ENCODE data around the gene IPCEF1.
"Not testable (repeated sequence)": the region's sequence is repeated elsewhere in the genome, so short reads cannot be mapped to it uniquely, and the experiment has no call there.

The IPCEF1 gene

GRCh38 chr6:154329350-154330170, 27.0 kb downstream of the IPCEF1 start:
- FAIRE-seq, result no peak

- not testable (repeated sequence) for FAIRE-seq
Observed at GRCh38 chr6:154327313-154327712, 29.3 kb downstream of the IPCEF1 start.

GRCh38 chr6:154325142-154325541, 31.5 kb downstream of the IPCEF1 start:
- FAIRE-seq, result no peak

- no peak for FAIRE-seq
Observed at GRCh38 chr6:154320181-154320580, 36.4 kb downstream of the IPCEF1 start.

- FAIRE-seq, result no peak
Observed at GRCh38 chr6:154319231-154319858, 37.3 kb downstream of the IPCEF1 start.

- FAIRE-seq, result peak; percentile 82
Observed at GRCh38 chr6:154318721-154319120, 37.9 kb downstream of the IPCEF1 start.

GRCh38 chr6:154316131-154316530, 40.5 kb downstream of the IPCEF1 start:
- no peak for FAIRE-seq

- FAIRE-seq, result no peak
Observed at GRCh38 chr6:154314084-154314483, 42.5 kb downstream of the IPCEF1 start.

GRCh38 chr6:154308986-154309385, 47.6 kb downstream of the IPCEF1 start:
- FAIRE-seq, result no peak

- no peak for FAIRE-seq
Observed at GRCh38 chr6:154307696-154308425, 48.7 kb downstream of the IPCEF1 start.

- FAIRE-seq, result not testable (repeated sequence)
Observed at GRCh38 chr6:154307147-154307546, 49.5 kb downstream of the IPCEF1 start.

- no peak for FAIRE-seq
Observed at GRCh38 chr6:154306696-154307095, 49.9 kb downstream of the IPCEF1 start.

- FAIRE-seq, result no peak
Observed at GRCh38 chr6:154304191-154304590, 52.4 kb downstream of the IPCEF1 start.

GRCh38 chr6:154303642-154304041, 53.0 kb downstream of the IPCEF1 start:
- FAIRE-seq, result not testable (repeated sequence)

GRCh38 chr6:154301839-154302752, 54.5 kb downstream of the IPCEF1 start:
- FAIRE-seq, result no peak

- peak; percentile 43 for FAIRE-seq
Observed at GRCh38 chr6:154301086-154301625, 55.4 kb downstream of the IPCEF1 start.

GRCh38 chr6:154298297-154298696, 58.3 kb downstream of the IPCEF1 start:
- peak; percentile 95 for FAIRE-seq

- FAIRE-seq, result peak; percentile 51
Observed at GRCh38 chr6:154297721-154298120, 58.9 kb downstream of the IPCEF1 start.

- no peak for FAIRE-seq
Observed at GRCh38 chr6:154297210-154297609, 59.4 kb downstream of the IPCEF1 start.

GRCh38 chr6:154295733-154296132, 60.9 kb downstream of the IPCEF1 start:
- no peak for FAIRE-seq

GRCh38 chr6:154292855-154293519, 63.6 kb downstream of the IPCEF1 start:
- peak; percentile 97 for FAIRE-seq

GRCh38 chr6:154292066-154292465, 64.5 kb downstream of the IPCEF1 start:
- FAIRE-seq, result no peak
